ENCODE data around the gene PXMP4.
A peak's percentile ranks its signal among the peaks of the same experiment; 100 is the strongest.
"Not testable (repeated sequence)": the region's sequence is repeated elsewhere in the genome, so short reads cannot be mapped to it uniquely, and the experiment has no call there.

PXMP4 gene, protein sequence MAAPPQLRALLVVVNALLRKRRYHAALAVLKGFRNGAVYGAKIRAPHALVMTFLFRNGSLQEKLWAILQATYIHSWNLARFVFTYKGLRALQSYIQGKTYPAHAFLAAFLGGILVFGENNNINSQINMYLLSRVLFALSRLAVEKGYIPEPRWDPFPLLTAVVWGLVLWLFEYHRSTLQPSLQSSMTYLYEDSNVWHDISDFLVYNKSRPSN

DNA sequence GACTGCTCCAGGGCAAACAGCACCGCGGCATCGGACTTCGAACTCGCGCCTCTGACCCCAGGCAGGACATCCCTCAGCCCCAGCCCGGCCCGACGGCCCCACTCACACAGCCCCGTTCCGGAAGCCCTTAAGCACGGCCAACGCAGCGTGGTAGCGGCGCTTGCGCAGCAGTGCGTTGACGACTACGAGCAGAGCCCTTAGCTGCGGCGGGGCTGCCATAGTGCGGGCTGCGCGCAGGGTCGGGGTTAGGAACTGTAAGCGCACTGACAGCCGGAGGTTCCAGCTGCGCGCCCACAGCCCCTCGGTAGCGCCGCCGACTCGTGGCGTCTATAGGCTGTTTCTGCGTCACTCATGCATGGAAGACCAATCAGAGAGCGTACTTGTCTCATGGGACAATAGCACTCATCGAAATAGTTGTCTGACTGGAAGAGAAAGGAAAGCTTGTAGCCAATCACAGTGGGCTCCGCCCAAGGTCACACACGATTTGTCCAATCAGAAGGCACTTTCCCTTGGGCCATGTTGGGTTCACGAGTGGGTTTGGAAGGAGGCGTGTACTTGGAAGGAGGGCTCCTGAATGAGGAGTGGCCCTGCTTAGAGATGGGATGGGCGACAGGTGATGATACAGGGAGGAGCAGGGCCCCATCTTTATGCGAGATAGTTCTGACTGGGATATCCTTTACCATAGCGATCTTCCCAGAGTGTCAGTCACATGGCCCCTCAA is at the start of gene PXMP4:
Gene PXMP4, minus strand, starts transcription at position 322 of the 721 bp plus-strand sequence. Its CDS starts 103 bp downstream, at position 219.
- peak; percentile 93 for DNase-seq

DNA sequence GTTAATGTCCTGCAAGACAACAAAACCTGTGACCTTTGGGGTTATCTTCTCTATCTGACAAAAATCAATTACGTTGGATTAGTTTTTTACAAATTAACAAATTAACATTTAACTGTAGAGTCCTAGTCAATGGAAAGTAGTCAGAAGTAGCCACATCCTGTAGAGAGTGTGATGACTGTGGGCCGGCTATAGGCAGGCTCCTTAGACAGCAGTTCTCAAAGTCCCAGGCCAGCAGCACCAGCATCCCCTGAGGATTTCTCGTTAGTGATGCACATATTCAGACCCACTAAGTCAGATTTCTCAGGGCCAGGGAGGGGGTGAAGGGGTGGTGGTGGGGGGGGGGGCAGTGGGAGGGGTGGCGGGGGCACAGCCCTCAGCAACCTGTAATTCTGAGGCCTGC is 48.9 kb upstream of the PXMP4 start:
- DNase-seq = no peak

DNA sequence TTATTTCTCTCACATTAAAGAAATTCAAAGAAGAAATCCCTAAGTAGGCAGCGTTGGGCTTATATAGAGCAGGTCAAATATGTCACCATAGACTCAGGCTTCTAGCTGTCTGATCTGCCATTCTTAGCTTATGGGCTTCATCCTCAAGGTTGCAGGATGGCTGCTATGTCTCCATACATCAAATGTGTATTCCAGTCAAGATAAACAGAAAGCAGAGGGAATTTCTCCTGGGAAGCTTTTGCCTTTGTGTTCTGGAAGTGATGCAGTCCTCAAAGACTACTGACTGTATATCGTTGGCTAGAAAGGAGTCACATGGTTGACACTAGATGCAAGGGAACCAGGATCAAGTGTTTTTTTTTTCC is 47.6 kb upstream of the PXMP4 start:
- DNase-seq = no peak

DNA sequence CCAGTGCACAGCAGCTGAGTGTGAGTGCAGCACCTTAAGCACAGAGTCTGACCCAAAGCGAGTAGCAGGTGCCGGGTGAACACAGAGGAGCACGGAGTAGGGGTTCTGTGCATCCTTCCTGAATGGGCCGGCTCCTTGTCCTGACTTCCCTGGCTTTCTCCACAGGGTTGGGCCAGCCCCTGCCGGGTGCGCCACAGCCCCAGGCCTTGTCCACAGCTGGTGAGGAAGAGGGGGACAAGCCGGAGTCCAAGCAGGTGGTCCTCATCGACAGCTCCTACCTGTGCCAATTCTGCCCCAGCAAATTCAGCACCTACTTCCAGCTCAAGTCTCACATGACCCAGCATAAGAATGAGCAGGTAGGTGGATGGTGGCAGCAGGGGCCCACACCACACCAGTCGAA is 46.6 kb upstream of the PXMP4 start:
- DNase-seq = no peak

DNA sequence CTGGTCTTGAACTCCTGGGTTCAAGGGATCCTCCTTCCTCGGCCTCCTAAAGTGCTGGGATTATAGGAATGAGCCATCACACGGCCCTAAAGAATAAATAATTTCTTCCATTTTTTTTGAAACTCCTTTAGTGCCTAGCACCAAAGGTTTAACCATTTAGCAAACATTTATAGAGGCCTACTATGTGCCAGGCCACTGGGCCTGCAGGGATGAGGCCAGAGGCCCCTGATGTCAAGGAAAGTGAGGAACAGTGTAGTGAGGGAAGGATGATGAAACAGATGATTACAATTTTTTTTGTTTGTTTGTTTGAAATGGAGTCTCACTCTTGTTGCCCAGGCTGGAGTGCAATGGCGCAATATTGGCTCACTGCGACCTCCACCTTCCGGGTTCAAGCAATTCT is 45.5 kb upstream of the PXMP4 start:
- no peak for DNase-seq

DNA sequence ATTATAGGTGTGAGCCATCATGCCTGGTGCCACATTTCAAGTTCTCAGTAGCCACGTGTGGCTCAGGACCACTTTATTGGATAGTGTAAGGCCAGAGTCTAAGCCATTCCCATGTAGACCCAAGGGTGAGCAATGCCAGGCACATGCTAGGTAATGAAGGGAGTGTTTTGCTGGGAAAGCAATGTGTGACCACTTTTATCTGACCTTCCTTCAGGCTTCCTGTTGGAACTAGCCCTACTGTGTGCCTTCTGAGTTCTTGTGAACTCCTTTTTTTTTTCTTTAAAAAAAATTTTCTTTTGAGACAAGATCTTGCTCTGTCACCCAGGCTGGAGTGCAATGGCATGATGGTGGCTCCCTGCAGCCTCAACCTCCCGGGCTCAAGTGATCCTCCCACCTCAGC is 45.0 kb upstream of the PXMP4 start:
- DNase-seq = no peak

DNA sequence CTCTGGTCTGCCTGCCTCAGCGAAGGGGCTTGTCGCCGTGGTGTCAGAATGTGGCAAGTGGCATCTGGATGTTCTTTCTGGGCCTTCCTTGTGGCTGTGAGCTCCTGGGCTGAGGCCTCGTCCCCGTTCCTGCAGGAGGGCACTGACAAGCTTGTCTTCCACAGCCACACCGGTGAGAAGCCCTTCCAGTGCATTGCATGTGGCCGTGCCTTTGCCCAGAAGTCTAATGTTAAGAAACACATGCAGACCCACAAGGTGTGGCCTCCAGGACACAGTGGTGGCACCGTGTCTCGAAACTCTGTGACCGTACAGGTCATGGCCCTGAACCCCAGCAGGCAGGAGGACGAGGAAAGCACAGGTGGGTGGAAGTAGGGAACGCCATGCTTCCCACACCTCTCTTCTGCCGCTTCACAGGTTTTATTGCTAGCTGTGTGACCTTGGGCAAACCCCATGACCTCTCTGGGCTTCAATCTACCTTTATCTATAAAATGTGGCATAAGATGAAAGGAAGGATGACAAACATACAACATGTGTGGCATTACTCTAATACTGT is 41.7 kb upstream of the PXMP4 start:
- DNase-seq = no peak

DNA sequence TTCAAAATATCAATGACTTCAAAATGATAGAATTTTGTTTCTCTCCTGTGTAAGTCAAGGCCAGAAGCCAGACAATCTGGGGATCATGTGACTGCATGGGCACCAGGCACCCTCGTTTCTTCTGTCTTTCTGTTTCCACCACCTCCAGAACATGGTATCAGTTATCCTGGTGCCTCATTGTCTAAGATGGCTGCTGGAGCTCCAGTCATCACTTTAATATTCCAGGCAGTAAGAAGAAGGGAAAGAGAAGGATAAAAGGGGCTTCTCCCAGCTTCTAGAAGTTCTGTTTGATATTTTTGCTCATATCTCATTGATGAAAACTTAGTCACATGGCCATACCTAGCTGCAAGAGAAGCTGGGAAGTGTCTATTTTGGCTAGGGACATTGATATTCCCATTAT is 37.3 kb upstream of the PXMP4 start:
- no peak for DNase-seq

DNA sequence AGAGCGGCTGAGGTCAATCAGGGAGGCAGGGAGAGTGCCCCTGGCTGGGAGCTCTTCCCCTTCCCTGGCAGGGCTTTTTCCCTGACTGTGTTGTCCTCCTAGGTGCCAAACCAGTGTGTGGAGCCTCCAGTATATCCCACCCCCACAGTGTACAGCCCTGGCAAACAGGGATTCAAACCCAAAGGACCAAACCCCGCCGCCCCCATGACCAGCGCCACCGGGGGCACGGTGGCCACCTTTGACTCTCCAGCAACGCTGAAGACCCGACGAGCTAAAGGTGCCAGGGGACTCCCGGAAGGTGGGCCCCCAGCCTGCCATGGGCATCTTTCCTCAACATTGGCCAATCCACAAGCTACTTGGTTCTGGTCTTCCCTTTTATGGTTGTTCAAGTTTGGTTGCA is 36.9 kb upstream of the PXMP4 start:
- DNase-seq = no peak

DNA sequence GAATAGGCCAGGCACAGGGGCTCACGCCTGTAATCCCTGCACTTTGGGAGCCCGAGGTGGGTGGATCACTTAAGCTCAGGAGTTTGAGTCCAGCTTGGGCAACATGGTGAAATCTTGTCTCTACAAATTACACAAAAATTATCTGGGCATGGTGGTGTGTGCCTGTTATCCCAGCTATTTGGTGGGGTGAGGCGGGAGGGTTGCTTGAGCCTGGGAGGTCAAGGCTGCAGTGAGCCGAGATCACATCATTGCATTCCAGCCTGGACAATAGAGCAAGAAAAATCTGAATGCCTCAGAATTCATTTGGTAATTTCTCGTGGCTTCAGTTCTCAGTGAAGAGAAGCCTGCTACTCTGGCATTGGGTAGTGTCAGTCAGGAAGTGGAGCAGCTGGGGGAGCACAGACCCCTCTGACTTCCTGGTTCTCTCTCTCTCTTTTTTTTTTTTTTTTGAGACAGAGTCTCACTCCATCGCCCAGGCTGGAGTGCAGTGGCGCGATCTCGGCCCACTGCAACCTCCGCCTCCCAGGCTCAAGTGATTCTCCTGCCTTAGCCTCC is 35.9 kb upstream of the PXMP4 start:
- not testable (repeated sequence) for DNase-seq

DNA sequence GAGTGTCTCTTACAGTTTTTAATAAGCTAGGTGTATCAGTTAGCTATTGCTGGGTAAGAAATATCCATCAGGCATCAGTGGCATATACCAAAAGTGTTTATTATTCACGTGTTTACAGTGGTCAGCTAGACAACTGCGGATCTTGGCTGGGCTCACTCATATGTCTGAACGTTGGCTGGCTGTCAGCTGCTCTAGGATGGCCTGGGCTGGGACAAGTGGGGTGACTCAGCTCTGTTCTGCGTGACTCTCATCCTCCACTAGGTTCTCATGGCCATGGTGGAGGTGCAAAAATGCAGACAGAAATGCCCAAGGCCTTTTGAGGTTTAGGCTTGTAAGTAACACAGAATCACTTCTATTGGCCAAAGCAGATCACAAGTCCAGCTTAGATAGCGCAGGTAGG is 33.7 kb upstream of the PXMP4 start:
- DNase-seq = no peak

DNA sequence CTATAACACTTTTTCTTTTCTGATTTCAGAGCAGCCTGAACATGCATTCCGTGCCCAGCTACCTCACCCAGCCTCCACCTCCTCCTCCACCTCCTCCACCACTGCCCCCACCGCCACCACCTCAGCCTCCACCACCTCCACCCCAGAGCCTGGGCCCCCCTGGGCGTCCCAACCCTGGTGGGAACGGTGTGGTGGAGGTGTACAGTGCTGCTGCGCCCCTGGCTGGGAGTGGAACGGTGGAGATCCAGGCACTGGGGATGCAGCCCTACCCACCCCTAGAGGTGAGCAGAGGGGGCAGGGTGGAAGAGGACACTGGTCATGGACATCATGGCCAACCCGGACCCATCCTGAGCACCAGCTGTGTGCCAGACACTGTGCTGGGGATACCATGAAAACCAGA is 33.0 kb upstream of the PXMP4 start:
- no peak for DNase-seq

DNA sequence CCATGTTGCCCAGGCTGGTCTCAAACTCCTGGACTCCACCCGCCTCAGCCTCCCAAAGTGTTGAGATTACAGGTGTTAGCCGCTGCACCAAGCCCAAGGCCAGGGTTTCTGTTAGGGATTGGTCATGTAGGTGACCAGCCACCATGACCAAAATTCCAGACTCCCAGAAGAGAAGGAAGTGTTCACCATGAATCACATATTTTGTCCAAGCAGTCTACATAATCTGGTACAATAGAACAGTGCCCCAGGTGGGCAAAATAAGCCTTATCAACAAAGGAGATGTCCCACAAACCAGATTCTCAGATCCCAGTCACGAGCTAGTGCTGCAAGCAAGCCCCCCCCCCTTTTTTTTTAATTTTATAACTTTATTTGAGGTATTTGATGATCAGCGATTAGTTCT is 31.7 kb upstream of the PXMP4 start:
- no peak for DNase-seq

DNA sequence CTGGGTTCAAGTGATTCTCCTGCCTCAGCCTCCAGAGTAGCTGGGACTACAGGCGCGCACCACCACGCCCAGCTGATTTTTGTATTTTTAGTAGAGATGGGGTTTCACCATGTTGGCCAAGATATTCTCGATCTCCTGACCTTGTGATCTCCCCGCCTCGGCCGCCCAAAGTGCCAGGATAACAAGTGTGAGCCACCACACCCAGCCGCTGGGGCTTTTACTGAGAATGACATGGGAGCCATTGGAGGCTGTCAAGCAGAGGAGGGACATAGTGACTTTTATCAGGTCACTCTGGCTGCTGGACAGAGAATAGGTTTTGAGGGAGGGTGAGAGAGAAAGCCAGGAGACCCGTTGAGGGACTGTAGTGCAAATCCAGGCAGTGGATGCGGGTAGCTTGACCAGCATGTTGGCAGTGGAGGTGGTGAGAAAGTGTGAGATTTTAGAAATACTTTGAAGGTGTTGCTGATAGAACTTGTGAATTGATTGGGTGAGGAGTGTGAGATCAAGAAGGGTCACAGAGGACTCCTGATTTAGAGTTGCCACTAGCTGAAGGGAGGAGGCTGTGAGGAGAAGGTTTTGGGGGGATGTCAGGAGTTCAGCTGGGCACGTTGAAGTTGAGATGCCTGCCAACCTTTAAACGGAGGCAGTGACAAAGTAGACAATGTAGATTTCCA is 26.4 kb upstream of the PXMP4 start:
- no peak for DNase-seq

DNA sequence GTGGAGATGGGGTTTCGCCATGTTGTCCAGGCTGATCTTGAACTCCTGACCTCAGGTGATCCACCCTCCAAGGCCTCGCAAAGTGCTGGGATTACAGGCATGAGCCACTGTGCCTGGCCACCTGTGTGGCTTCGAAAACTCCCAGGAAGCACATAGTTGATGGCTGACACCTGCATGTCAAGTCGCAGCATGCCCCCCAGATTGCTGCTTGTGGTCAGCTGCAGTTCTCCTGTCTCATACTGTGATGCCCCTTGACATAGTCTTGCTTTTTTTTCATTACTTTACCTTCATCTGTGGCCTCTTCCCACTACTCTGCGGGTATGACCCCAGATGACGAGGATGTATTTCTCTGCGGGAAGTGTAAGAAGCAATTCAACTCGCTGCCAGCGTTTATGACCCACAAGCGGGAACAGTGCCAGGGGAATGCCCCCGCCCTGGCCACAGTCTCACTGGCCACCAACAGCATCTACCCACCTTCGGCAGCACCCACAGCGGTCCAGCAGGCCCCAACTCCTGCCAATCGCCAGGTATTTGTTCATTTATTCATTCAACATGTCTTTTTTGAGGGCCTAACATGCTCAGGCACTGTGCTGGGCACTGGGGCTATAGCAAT is 24.8 kb upstream of the PXMP4 start:
- no peak for DNase-seq

DNA sequence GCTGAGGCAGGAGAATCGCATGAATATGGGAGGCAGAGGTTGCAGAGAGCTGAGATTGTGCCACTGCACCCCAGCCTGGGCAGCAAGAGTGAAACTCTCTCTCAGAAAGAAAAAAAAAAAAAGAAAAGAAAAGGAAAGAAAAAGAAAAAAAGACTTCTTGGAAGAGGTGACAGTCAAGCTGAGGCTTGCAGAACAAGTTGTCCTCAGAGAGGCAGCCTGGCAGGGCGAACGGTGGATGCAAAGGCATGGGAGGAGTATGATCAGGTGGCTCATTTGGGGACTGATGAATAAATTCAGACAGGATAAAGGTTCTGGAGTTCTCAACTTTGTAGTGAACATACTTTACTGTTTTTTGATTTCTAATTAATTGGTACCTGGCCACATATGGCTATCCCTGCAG is 24.1 kb upstream of the PXMP4 start:
- no peak for DNase-seq

DNA sequence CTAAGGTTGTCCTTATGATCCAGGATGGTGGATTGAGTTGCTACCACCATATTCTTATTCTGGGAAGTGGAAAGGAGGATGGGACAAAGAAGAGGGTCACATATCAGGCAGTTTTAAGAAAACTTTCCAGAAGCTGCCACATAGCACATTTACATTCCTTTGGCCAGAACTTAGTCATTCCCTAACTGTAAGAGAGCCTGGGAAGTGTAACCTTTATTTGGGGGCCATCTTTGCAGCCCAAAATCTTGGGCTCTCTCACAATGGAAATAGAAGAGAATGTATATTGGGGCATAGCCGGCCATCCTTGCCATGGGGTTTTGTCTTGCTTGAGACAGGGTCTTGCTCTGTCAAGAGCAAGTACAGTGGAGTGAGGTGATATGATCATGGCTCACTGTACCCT is 20.1 kb upstream of the PXMP4 start:
- DNase-seq = no peak

DNA sequence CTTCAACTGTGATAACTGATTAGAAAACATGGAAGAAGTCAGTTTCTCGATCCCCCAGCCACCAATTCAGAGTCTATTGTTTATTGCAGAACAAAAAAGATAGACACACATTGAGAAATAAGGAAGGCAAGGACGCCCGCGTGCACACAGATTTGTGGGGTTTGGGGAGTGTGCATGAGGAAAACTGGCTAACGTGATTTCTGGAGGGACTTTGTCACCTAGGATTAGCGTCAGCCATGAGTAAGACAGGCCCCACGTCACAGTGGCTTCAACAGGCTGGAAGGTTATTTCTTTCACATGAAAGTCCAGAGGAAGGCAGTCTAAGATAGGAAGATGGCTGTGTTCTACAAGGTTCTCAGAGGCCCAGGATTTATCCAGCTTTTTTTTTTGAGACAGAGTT is 19.4 kb upstream of the PXMP4 start:
- no peak for DNase-seq

DNA sequence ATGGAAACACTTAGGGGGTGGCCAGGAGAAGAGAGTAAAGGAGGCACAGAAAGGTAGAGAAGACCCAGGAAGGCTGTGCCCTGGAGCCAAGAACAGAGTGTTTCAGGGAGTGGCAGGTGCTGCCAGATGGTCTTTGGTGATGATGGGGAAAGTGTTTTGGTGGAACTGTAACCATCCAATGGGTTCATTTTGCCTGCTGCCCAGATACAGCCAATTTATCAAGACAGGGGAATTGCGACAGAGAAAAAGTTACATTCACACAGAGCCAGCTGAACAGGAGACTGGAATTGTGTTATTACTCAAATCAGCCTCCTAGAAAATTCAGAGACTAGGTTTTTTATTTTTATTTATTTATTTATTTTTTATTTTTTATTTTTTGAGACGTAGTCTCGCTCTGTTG is 16.9 kb upstream of the PXMP4 start:
- DNase-seq = no peak

DNA sequence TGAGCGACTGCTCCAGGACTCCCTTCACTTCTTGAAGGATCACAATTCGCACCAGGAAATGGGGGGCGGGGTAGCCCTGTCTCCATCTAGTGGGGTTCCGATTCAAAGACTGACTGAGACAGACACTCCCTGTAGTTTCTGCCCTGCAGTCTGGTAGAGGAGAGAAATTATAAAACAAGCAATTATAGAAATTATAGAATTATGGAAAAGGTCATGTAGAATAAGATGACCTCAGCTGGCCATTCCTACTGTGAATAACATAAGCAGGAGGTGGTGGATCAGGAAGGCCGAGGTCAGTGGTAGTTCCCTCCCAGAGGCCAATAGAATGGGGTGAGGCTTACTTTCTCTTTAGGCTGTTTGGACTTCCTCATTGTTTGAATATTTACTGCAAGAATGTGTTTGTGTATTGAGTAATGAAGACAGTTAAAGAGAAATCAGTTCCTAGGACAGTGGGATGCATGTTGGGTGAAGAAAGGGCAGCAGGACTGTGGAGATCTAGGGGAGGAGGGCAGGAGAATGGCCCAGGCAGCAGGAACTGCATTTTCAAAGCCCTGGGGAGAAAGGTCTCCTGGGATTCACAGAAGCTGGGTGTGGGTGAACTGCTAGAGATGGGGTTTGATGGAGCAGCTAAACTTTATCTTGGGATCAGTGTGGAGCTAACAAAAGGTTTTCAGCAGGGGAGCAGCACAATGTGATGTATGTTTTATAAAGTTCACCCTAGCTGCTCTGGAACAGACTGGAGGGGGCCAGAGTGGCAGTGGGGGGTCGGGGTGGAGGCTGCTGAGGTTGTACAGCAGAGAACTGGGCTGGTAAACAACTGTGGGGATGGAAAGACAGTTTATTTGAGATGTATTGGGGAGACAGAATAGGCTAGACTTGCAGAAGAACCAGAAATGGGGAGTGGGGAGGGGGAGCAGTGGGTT is 13.8 kb upstream of the PXMP4 start:
- DNase-seq = peak; percentile 38

DNA sequence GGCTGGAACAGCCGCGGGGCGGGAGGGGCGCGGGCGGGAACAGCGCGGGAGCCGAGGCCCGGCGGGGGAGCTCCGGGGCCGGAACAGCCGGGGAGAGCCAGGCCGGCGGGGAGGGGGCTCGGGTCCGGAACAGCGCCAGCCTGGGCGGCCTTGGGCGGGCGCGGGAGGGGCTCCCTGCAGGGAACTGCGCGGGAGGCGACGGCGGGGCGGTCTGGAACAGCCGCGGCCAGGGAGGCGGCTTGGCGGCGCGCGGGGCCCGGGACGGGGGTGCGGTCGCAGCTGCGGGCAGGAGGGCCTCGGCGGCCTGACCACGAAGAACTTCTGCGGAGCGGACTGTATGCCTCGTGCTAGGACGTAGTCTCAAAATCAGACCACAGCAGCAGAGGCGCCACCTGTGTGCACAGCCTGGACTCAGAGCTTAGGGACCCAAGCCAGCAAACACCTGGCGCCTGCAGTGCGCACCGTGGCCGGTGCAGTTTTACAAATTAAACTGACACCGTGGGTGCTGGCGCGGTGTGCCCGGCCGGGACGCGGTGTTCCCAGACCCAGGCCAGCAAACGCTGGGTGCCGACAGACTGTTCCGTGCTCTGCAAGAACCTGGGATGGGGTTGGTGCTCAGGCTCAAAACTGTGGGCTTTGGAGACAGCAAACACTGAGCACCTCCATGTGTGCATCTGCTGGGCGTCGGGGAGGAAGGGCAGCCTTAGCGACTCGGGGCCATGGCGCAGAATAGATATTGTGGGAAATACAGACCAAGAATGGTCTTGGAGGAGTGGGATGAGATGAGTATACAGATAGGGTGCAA is 12.3 kb upstream of the PXMP4 start:
- peak; percentile 93 for DNase-seq
